Liver (tissue), 9 donors: ENCODE data around the gene DOP1B. TPM values are rescaled to one million over a fixed set of nuclear protein-coding genes. Genes with fewer than 3 reads are reported as not detected.

ENCODE experiments used
- DNase-seq: peaks from one replicate; pipeline ENCODE4 v3.0.0-alpha.2; 2017; ENCODE audit warnings: low spot score
- H3K27ac ChIP-seq, 2 donors: one replicate each; pipeline ENCODE4 v1.7.0; 2013; ENCODE audit warnings: inconsistent platforms in 2 of 2, low read length in 2 of 2, control low read depth in 1 of 2, low read depth in 1 of 2, mild to moderate bottlenecking in 1 of 2
- H3K27me3 ChIP-seq, 4 donors: one replicate each; pipeline versions ENCODE4 v1.6.1 to v1.7.0; 2013; ENCODE audit warnings: low read length in 3 of 4, inconsistent platforms in 1 of 4, mild to moderate bottlenecking in 1 of 4, moderate library complexity in 1 of 4; ENCODE audit not compliant: control insufficient read depth in 4 of 4, insufficient read depth in 4 of 4
- H3K36me3 ChIP-seq, 4 donors: one replicate each; pipeline versions ENCODE4 v1.6.1 to v1.7.0; 2013; ENCODE audit warnings: low read length in 3 of 4, mild to moderate bottlenecking in 3 of 4, low read depth in 1 of 4, moderate library complexity in 1 of 4; ENCODE audit not compliant: control insufficient read depth in 4 of 4, insufficient read depth in 3 of 4
- H3K4me1 ChIP-seq, 4 donors: one replicate each; pipeline versions ENCODE4 v1.6.1 to v1.7.0; 2013; ENCODE audit warnings: low read length in 3 of 4, mild to moderate bottlenecking in 3 of 4, moderate library complexity in 1 of 4; ENCODE audit not compliant: control insufficient read depth in 4 of 4, insufficient read depth in 4 of 4
- H3K4me3 ChIP-seq, 3 donors: one replicate each; pipeline versions ENCODE4 v1.6.1 to v1.7.0; 2013; ENCODE audit warnings: low read length in 3 of 3, control low read depth in 1 of 3, low read depth in 1 of 3, mild to moderate bottlenecking in 1 of 3
- H3K9ac ChIP-seq, 2 donors: one replicate each; pipeline ENCODE4 v1.7.0; 2013; ENCODE audit warnings: low read length in 2 of 2, mild to moderate bottlenecking in 2 of 2, moderate library complexity in 2 of 2, control low read depth in 1 of 2, low read depth in 1 of 2
- H3K9me3 ChIP-seq, 4 donors: one replicate each; pipeline versions ENCODE4 v1.6.1 to v1.7.0; 2013; ENCODE audit warnings: low read length in 3 of 4; ENCODE audit not compliant: control insufficient read depth in 4 of 4
- EGR1 ChIP-seq, 2 donors: IDR thresholded peaks; 2 replicates each; pipeline ENCODE4 v1.6.1; 2016 to 2018; ENCODE audit warnings: antibody characterized with exemption in 2 of 2, low read depth in 2 of 2
- FOXA1 ChIP-seq: IDR thresholded peaks from 2 replicates; pipeline ENCODE4 v1.6.1; 2016; ENCODE audit warnings: antibody characterized with exemption
- FOXA2 ChIP-seq: IDR thresholded peaks from 2 replicates; pipeline ENCODE4 v1.6.1; 2016; ENCODE audit warnings: antibody characterized with exemption
- GABPA ChIP-seq, 2 donors: IDR thresholded peaks in 1 of 2; conservative IDR thresholded peaks in 1 of 2; 2 replicates each; pipeline ENCODE4 v1.6.1; 2016; ENCODE audit warnings: antibody characterized with exemption in 2 of 2, mild to moderate bottlenecking in 1 of 2, moderate library complexity in 1 of 2
- HNF4A ChIP-seq, 2 donors: conservative IDR thresholded peaks; 2 replicates each; pipeline ENCODE4 v1.6.1; 2016; ENCODE audit warnings: antibody characterized with exemption in 2 of 2, mild to moderate bottlenecking in 2 of 2
- HNF4G ChIP-seq: IDR thresholded peaks from 2 replicates; pipeline ENCODE4 v1.6.1; 2016; ENCODE audit warnings: antibody characterized with exemption
- JUND ChIP-seq, 2 donors: IDR thresholded peaks; 2 replicates each; pipeline ENCODE4 v1.6.1; 2016; ENCODE audit warnings: antibody characterized with exemption in 2 of 2
- NR2F2 ChIP-seq: IDR thresholded peaks from 2 replicates; pipeline ENCODE4 v1.6.1; 2016; ENCODE audit warnings: antibody characterized with exemption
- RAD21 ChIP-seq, 2 donors: IDR thresholded peaks; 2 replicates each; pipeline ENCODE4 v1.6.1; 2016; ENCODE audit warnings: antibody characterized with exemption in 2 of 2, mild to moderate bottlenecking in 2 of 2
- REST ChIP-seq: IDR thresholded peaks from 2 replicates; pipeline ENCODE4 v1.6.1; 2016; ENCODE audit warnings: antibody characterized with exemption, mild to moderate bottlenecking
- RXRA ChIP-seq, 2 donors: IDR thresholded peaks; 2 replicates each; pipeline ENCODE4 v1.6.1; 2017 to 2018; ENCODE audit warnings: antibody characterized with exemption in 2 of 2, mild to moderate bottlenecking in 1 of 2
- TAF1 ChIP-seq: conservative IDR thresholded peaks from 2 replicates; pipeline ENCODE4 v1.6.1; 2016; ENCODE audit warnings: antibody characterized with exemption, mild to moderate bottlenecking
- WGBS: extraction: QIAGEN DNeasy Blood & Tissue Kit; methylation state at CpG from one replicate; pipeline ENCODE4 v1.1.7; 2013; 5-methylcytosine and 5-hydroxymethylcytosine counted together
- polyA plus RNA-seq, 2 donors: library from polyadenylated mRNA; stranded (reverse) in 1 of 2; unstranded in 1 of 2; fragments of 200-250 nt in 1 of 2; fragments of >200 nt in 1 of 2; fragmentation: Nextera tagmentation in 1 of 2; extraction: Ambion mirVana in 1 of 2; gene quantifications; one replicate each; pipeline versions ENCODE4 v1.2.1 to v1.2.3, GENCODE V29; 2013 to 2015
- total RNA-seq, 2 donors: library from RNA; depleted of rRNA; stranded (reverse); fragments of >200 nt; gene quantifications; one replicate each; pipeline ENCODE4 v1.2.3, GENCODE V29; 2014
- TF ChIP-seq, protein P1 (sequence below): IDR thresholded peaks from 2 replicates; pipeline ENCODE4 v1.6.1; 2016; ENCODE audit warnings: antibody characterized with exemption
- TF ChIP-seq, protein P2 (sequence below): IDR thresholded peaks from 2 replicates; pipeline ENCODE4 v1.6.1; 2016; ENCODE audit warnings: antibody characterized with exemption
- TF ChIP-seq, protein P3 (sequence below): IDR thresholded peaks from 2 replicates; pipeline ENCODE4 v1.6.1; 2016; ENCODE audit warnings: antibody characterized with exemption
- TF ChIP-seq, protein P4 (sequence below): fragments of 150-350 bp; IDR thresholded peaks from 2 replicates; pipeline ENCODE4 v1.5.1; 2017; ENCODE audit warnings: improper control_type of control experiment, low read depth, low read length; ENCODE audit not compliant: missing input control
- donor health status: healthy.
- donor health status: healthy.
- donor health status: healthy.
- donor health status: healthy.
- donor health status: healthy.

DOP1B gene
- total and polyA plus RNA-seq, 4 donors: 5.8 to 7.1 (median 6.3) TPM

DNA sequence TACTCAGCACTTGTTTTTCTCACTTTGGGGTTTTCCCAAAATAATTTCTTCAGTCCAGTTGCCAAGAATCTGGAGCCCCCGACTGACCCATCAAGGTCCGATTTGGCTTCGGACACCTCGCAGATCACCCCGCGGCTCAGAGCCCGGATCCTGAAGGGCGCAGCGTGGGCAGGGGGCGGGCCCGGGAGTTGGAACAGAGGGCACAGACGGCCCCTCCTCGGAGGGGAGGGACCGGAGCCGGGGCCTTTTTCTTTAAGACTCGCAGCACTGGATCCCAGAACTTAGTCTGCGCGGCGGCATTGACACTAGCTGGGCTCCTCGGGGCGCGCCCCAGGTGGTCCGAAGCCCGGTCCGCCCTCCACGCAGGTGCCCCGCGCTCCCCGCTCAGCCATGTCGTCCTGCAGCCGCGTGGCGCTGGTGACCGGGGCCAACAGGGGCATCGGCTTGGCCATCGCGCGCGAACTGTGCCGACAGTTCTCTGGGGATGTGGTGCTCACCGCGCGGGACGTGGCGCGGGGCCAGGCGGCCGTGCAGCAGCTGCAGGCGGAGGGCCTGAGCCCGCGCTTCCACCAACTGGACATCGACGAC lies 21.7 kb upstream of the DOP1B start, which contains the start of gene CBR3:
TSS of gene CBR3 (plus strand) at position 277 of the 588 bp plus-strand sequence. CDS start at position 391, 114 bp downstream.
- Histone ChIP-seq H3K36me3 (no peaks in the 10 kb centered on the region), H3K9ac (peak within 1 kb of the TSS in 1 of 2 donors; percentile 6), H3K27ac (peak within 1 kb of the TSS; percentile 69 to 74), H3K9me3 (no peaks in the 10 kb centered on the region), H3K4me3 (peak within 1 kb of the TSS; percentile 51 to 89 (median 57)), H3K27me3 (no peaks in the 10 kb centered on the region), H3K4me1 (peaks cover 9 to 20% (median 13%) of the 10 kb centered on the region in 4 donors)
- 2% methylated on average over 53 of the region's 53 CpGs for WGBS
- DNase-seq: no peak
- TF ChIP-seq, protein P1, sequence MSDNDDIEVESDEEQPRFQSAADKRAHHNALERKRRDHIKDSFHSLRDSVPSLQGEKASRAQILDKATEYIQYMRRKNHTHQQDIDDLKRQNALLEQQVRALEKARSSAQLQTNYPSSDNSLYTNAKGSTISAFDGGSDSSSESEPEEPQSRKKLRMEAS: no peak
- no peak for TF ChIP-seq FOXA1
- TF ChIP-seq FOXA2: no peak
- TF ChIP-seq NR2F2: no peak
- TF ChIP-seq RXRA (IDR thresholded peaks at IDR 0.05): no peak
- TF ChIP-seq, protein P2, sequence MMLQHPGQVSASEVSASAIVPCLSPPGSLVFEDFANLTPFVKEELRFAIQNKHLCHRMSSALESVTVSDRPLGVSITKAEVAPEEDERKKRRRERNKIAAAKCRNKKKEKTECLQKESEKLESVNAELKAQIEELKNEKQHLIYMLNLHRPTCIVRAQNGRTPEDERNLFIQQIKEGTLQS: no peak
- TF ChIP-seq, protein P3, sequence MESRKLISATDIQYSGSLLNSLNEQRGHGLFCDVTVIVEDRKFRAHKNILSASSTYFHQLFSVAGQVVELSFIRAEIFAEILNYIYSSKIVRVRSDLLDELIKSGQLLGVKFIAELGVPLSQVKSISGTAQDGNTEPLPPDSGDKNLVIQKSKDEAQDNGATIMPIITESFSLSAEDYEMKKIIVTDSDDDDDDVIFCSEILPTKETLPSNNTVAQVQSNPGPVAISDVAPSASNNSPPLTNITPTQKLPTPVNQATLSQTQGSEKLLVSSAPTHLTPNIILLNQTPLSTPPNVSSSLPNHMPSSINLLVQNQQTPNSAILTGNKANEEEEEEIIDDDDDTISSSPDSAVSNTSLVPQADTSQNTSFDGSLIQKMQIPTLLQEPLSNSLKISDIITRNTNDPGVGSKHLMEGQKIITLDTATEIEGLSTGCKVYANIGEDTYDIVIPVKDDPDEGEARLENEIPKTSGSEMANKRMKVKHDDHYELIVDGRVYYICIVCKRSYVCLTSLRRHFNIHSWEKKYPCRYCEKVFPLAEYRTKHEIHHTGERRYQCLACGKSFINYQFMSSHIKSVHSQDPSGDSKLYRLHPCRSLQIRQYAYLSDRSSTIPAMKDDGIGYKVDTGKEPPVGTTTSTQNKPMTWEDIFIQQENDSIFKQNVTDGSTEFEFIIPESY: no peak
- TF ChIP-seq RAD21 (IDR thresholded peaks at IDR 0.05): no peak
- TF ChIP-seq, protein P4, sequence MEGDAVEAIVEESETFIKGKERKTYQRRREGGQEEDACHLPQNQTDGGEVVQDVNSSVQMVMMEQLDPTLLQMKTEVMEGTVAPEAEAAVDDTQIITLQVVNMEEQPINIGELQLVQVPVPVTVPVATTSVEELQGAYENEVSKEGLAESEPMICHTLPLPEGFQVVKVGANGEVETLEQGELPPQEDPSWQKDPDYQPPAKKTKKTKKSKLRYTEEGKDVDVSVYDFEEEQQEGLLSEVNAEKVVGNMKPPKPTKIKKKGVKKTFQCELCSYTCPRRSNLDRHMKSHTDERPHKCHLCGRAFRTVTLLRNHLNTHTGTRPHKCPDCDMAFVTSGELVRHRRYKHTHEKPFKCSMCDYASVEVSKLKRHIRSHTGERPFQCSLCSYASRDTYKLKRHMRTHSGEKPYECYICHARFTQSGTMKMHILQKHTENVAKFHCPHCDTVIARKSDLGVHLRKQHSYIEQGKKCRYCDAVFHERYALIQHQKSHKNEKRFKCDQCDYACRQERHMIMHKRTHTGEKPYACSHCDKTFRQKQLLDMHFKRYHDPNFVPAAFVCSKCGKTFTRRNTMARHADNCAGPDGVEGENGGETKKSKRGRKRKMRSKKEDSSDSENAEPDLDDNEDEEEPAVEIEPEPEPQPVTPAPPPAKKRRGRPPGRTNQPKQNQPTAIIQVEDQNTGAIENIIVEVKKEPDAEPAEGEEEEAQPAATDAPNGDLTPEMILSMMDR: no peak
- TF ChIP-seq GABPA (IDR thresholded peaks at IDR 0.05 in 1 of 2, conservative IDR thresholded peaks at IDR 0.05 in 1 of 2): no peak
- TF ChIP-seq EGR1 (IDR thresholded peaks at IDR 0.05; ENCODE audit: low read depth in 2 of 2): no peak
- no peak for TF ChIP-seq REST
- no peak for TF ChIP-seq JUND (IDR thresholded peaks at IDR 0.05)
- TF ChIP-seq TAF1: no peak
- no peak for TF ChIP-seq HNF4A (conservative IDR thresholded peaks at IDR 0.05)
- no peak for TF ChIP-seq HNF4G
